Mucosa of descending colon (tissue), 3 donors: ENCODE results near the gene PWWP2B. TPM values are rescaled to one million over a fixed set of nuclear protein-coding genes. Genes with fewer than 3 reads are reported as not detected.

ENCODE experiments used
- ATAC-seq: fragments of 200-7000 bp; cut with Tn5 transposase; one replicate; pipeline ENCODE4 v1.9.1; 2020; ENCODE audit warnings: mild to moderate bottlenecking, moderate library complexity
- DNase-seq, 3 donors: peaks; one replicate each; pipeline ENCODE4 v3.0.0-alpha.2; 2020
- H3K36me3 ChIP-seq: fragments of 200-600 bp; one replicate; pipeline ENCODE4 v1.8.0; 2021; ENCODE audit warnings: low read depth, mild to moderate bottlenecking
- H3K4me1 ChIP-seq: fragments of 200-600 bp; one replicate; pipeline ENCODE4 v1.8.0; 2021; ENCODE audit warnings: low read depth, mild to moderate bottlenecking
- H3K4me3 ChIP-seq: fragments of 200-600 bp; one replicate; pipeline ENCODE4 v1.8.0; 2021; ENCODE audit warnings: mild to moderate bottlenecking
- H3K9me3 ChIP-seq: fragments of 200-600 bp; one replicate; pipeline ENCODE4 v1.8.0; 2021; ENCODE audit warnings: mild to moderate bottlenecking
- intact Hi-C, 2 donors: fragments of 100-400 bp; cut with DNase I in 1 of 2; cut with micrococcal nuclease in 1 of 2; formaldehyde crosslinking; loops; one replicate each; pipeline versions ENCODE4 v1.11.0 to v1.11.1; 2022; cut with DNase I, micrococcal nuclease
- total RNA-seq, 3 donors: library from RNA; stranded (reverse); fragmentation: NEBNext Ultra II Directional in 2 of 3; extraction: Animal tissue kit (Norgen Biotek cat#: 25700) in 2 of 3; gene quantifications; one replicate each; pipeline versions ENCODE4 v1.2.1 to v1.2.4, GENCODE V29; 2021 to 2023
- TF ChIP-seq, protein P1 (sequence below): fragments of 200-600 bp; IDR thresholded peaks from one replicate; pipeline ENCODE4 v1.8.0; 2022; ENCODE audit warnings: antibody characterized with exemption, mild to moderate bottlenecking
- donor health status: DM: no; HTN: no; CAD: no; lungs with moderate emphysema.
- donor health status: DM: no; HTN: no; CAD: no.
- donor health status: DM: no; HTN: yes; CAD: no.

The PWWP2B gene
- total RNA-seq, 3 donors from 2014 or later: 37.7 to 55.6 (median 41.7) TPM

DNA sequence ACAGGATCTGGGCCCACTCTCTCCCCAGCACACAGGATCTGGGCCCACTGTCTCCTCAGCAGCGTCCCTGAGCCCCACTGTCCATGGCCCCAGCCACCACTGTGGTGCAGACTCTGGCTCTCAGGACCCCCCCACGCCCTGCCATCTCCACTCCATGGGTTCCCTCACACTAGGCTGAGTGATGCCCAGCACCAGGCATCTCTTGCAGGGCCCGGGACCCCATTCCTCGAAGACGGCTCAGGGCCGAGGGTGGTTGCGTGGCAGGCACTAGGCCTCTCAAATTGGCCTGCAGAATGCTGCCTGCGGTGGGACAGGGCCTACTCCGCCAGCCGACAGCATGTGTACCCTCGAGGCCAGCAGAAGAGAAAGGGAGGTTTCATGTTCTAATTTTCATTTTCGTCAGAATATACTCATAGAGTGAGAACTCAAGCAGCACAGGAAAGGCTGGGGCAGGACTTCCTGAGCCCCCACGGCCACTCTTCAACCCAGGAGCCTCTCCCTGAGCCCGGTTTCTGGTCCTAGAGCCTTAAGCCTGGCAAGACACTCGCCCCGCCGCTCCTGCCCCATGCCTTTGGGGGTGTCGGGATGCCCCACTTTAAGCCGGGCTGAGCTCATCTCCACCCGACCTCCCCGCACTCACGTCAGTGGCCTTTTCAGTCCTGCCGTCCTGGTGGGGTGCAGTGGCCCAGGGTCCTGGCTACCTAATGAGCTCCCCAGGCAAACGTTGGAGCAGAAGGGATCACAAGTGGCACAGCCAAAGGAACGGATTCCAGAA is 44.0 kb downstream of the PWWP2B start:
- no peaks in the 10 kb centered on the region for H3K36me3 ChIP-seq
- TF ChIP-seq, protein P1, sequence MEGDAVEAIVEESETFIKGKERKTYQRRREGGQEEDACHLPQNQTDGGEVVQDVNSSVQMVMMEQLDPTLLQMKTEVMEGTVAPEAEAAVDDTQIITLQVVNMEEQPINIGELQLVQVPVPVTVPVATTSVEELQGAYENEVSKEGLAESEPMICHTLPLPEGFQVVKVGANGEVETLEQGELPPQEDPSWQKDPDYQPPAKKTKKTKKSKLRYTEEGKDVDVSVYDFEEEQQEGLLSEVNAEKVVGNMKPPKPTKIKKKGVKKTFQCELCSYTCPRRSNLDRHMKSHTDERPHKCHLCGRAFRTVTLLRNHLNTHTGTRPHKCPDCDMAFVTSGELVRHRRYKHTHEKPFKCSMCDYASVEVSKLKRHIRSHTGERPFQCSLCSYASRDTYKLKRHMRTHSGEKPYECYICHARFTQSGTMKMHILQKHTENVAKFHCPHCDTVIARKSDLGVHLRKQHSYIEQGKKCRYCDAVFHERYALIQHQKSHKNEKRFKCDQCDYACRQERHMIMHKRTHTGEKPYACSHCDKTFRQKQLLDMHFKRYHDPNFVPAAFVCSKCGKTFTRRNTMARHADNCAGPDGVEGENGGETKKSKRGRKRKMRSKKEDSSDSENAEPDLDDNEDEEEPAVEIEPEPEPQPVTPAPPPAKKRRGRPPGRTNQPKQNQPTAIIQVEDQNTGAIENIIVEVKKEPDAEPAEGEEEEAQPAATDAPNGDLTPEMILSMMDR: no peak
- intact Hi-C loops: no loop called here
- no peak for ATAC-seq
- DNase-seq: peak in 2 of 3 donors; percentile 19 to 43
- no peaks in the 10 kb centered on the region for H3K9me3 ChIP-seq
- H3K4me3 ChIP-seq: no peak overlapping the region
- H3K4me1 ChIP-seq: no peaks in the 10 kb centered on the region

DNA sequence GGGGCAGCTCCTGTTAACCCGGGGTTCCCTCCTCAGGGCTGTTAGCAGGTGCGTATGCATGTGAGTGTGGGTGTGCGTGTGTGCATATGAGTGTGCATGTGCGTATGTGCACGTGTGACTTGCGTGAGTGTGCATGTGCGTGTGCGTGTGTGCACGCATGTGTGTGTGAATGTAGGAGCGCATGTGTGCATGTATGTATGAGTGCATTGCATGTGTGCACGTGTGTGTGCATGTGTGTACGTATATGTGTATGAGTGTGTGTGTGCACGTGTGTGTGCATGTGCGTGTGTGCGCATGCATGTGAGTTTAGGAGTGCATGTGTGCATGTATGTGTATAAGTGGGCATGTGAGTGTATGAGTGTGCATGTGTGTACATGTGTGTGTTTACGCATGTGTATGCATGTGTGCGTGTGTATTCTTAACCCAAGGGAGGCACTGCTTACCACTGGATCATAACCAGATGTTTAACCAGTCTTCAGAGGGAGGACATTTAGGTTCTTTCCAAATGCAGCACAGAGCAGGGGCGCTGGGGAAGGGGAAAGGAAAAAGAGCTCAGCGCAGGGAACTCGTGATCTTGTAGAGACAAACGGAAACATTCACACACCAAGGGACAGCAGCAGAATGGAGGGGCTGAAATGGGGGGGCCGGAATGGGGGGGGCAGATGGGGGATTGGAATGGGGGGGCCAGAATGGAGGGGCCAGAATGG is 45.0 kb downstream of the PWWP2B start:
- no peaks in the 10 kb centered on the region for H3K36me3 ChIP-seq
- no peaks in the 10 kb centered on the region for H3K9me3 ChIP-seq
- H3K4me3 ChIP-seq: no peak overlapping the region
- DNase-seq (peak in 2 of 3 donors; percentile 21 to 22), ATAC-seq (no peak)
- TF ChIP-seq, protein P1: no peak
- intact Hi-C loops: no loop called here
- H3K4me1 ChIP-seq: peaks cover 8% of the 10 kb centered on the region

DNA sequence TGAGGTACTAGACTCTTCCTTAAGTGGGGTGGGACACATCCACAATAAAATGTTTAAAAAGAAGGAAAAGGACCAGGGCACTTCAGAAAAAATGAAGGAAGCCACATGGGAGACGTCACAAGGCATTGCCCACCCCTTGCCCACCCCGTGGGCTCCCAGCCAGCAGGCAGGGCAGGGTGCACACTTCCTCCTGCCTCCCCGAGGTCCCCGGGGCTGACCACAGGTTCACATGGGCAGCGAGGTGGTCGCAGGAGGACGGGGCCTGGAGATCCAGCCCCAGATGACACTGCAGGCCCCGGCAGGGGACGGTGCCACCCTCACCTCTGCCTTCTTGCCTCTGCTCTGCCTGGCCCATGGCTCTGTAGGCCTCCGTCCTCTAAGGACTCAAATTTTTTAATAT is 45.6 kb downstream of the PWWP2B start:
- TF ChIP-seq, protein P1: no peak
- H3K4me1 ChIP-seq: peaks cover 15% of the 10 kb centered on the region
- DNase-seq: peak in 2 of 3 donors; percentile 40 to 48
- intact Hi-C loops: no loop called here
- no peaks in the 10 kb centered on the region for H3K9me3 ChIP-seq
- ATAC-seq: no peak
- H3K36me3 ChIP-seq: no peaks in the 10 kb centered on the region
- no peak overlapping the region for H3K4me3 ChIP-seq

DNA sequence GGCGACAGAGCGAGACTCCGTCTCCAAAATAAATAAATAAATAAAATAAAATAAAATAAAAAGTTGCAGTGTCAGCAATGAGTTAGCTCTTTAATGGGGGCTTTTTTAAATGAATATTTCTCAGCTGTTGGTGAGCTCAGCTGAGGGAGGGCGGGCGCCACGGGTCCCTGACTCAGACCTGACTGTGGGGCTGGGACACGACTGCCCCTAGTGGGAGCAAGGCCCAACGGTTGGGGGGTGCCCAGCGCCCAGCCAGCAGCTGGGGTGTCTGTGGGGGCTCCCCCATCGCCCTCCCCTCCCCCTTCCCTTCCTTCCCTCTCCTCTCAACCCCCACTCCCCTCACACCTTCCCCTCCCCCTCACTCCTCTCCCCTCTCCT is 46.6 kb downstream of the PWWP2B start:
- DNase-seq (peak; percentile 54 to 78 (median 63)), ATAC-seq (no peak)
- Histone ChIP-seq H3K4me3 (no peak overlapping the region), H3K4me1 (peaks cover 23% of the 10 kb centered on the region), H3K36me3 (no peaks in the 10 kb centered on the region), H3K9me3 (no peaks in the 10 kb centered on the region)
- TF ChIP-seq, protein P1: no peak
- intact Hi-C loops: no loop called here

DNA sequence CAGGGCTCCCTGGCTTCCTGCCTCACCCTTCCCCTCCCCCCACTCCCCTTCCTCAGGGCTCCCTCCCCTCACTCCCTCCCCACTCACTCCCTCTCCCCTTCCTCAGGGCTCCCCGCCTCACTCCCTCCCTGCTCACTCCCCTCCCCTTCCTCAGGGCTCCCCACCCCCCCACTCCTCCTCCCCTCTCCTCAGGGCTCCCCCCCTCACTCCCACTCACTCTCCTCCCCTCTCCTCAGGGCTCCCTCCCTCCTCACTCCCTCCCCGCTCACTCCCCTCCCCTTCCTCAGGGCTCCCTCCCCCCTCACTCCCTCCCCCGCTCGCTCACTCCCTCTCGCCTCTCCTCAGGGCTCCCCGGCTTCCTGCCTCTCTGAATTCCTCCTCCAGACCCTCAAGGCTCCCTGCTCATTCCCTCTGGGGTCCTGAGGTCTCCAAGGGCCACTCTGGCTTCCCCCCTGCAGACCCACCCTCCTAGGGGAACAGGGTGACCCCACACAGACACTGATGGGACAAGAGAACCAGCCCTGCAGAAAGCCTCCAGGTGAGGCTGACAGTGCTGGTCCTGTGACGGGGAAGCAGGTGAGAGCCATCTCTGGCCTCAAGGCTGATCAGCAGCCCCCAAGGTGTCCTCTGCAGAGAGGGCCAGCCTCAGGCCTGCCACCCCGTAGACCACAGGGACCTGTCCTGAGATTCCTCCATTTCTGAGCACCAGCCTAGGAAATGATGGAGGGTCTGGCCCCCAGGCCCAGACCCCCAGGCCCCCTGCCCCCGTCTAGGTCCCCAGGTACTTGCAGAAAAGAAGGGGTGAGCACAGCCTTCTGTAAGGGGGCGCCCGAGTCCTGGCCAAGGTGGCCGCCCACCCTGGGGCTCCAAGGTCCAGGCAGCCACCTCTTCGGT is 47.2 kb downstream of the PWWP2B start:
- peak in 2 of 3 donors; percentile 31 to 57 for DNase-seq
- Histone ChIP-seq H3K36me3 (no peaks in the 10 kb centered on the region), H3K4me3 (no peak overlapping the region), H3K9me3 (no peaks in the 10 kb centered on the region), H3K4me1 (peaks cover 23% of the 10 kb centered on the region)
- TF ChIP-seq, protein P1: no peak
- ATAC-seq: no peak
- intact Hi-C loops: no loop called here
